ENCODE data around the gene MBP.

Gene MBP

DNA sequence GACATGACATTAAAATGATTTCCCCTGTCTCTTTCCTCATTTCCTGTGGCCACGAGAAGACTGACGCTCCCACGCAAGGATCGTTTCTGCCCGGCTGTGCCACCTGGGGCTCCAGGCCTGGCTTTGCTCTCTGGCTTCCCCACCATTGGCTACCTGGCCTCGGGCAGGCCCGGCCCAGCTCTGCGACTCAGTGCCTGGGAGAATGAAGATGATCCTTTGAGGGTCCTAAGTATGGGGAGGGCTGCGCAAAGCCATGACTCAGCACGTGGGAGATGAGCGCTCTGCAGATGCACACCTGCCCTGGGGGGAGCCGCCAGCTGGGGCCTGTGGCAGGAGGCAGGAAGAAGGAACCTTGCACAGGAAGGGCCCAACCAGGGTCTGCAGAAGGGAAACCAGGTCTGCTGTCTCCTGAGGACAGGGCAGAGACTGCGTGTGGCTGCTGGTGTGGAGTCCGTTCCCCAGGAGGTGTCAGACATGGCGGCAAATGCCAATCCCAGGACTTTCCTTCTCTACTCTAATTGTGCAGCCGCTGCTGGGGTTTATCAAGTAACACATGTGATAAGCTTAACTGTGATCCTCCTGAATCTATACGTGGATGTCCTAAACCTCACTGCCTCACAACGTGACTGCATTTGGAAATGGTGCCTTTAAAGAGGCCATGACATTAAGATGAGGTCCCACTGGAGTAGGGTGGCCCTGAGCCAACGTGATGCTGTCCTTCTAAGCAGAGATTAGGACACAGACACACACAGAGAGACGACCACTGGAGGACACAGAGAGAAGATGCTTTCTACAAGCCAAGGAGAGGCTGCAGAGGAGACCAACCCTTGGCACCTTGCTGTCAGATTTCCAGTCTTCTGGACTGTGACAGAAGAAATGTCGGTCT is 32.9 kb downstream of the MBP start:
- Histone ChIP-seq H3K4me1 (ENCODE audit: control insufficient read depth, insufficient read depth, low read length) (peaks cover 42% of the 10 kb centered on the region), H3K4me3 (ENCODE audit: low read length) (no peak overlapping the region), H3K36me3 (ENCODE audit: control insufficient read depth, insufficient read depth, low read length) (no peaks in the 10 kb centered on the region), H3K9ac (ENCODE audit: low read length) (no peak overlapping the region), H3K27me3 (ENCODE audit: control insufficient read depth, insufficient read depth, low read length) (no peaks in the 10 kb centered on the region), H3K9me3 (ENCODE audit: control insufficient read depth, low read length) (no peaks in the 10 kb centered on the region)

- H3K4me1 ChIP-seq (ENCODE audit: control insufficient read depth, insufficient read depth, low read length), result peaks cover 36% of the 10 kb centered on the region
- no peak overlapping the region for H3K4me3 ChIP-seq (ENCODE audit: low read length)
Observed at GRCh38 chr18:77098538-77099174, 33.9 kb downstream of the MBP start.

GRCh38 chr18:77098029-77098428 is 34.6 kb downstream of the MBP start:
- no peaks in the 10 kb centered on the region for H3K36me3 ChIP-seq (ENCODE audit: control insufficient read depth, insufficient read depth, low read length)
- H3K27me3 ChIP-seq (ENCODE audit: control insufficient read depth, insufficient read depth, low read length), result no peaks in the 10 kb centered on the region
- H3K4me3 ChIP-seq (ENCODE audit: low read length), result no peak overlapping the region
- H3K4me1 ChIP-seq (ENCODE audit: control insufficient read depth, insufficient read depth, low read length), result peaks cover 34% of the 10 kb centered on the region
- no peak overlapping the region for H3K9ac ChIP-seq (ENCODE audit: low read length)
- no peaks in the 10 kb centered on the region for H3K9me3 ChIP-seq (ENCODE audit: control insufficient read depth, low read length)

More at GRCh38 chr18:77098538-77099174, 33.9 kb downstream of the MBP start:
- H3K27me3 ChIP-seq (ENCODE audit: control insufficient read depth, insufficient read depth, low read length), result no peaks in the 10 kb centered on the region
- no peaks in the 10 kb centered on the region for H3K9me3 ChIP-seq (ENCODE audit: control insufficient read depth, low read length)
- no peaks in the 10 kb centered on the region for H3K36me3 ChIP-seq (ENCODE audit: control insufficient read depth, insufficient read depth, low read length)
- no peak overlapping the region for H3K9ac ChIP-seq (ENCODE audit: low read length)

DNA sequence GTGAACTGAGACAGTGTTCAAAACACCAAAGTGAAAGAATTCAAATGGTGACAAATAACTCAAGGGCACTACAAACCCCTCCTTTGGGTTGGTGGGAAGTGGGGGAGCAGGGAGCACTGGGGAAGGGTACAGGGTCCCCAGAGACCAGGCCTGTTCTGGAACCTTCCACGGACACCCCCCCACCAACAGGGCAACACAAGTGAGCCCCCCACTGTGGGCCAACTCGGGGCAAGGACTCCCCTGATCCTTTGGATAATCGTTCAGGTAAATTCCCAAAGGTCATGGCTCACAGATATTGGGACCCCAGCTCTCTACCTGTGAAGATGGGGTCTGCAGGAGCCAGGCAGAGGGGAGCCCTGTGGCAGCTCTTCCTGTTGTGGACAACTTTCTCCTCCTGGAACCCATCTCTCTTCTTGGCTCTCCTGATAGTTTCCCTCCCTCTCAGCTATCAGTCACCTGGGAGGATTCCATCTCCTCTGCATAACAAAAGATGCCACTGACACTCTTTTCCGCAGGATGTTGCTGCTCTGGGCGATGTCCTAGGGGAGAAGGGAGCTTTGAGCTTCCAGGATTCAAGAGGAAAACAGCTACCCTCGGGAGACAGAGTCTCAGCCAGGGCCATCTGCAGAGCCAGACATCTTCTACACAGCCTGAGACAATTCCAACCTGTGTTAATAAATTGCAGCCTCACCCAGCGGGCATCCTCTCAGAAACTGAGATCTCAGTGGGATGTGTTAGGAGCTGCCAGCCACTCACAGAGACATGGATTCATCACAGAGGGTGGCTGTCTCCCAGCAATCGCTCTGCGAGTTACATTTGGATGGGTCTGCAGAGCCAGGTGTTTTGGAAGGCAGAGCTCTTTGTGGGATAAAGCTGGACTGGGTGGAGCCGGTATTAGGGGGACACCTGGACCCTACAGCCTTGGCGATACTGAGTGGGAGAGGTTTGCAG is 35.4 kb downstream of the MBP start:
- Histone ChIP-seq H3K9me3 (ENCODE audit: control insufficient read depth, low read length) (no peaks in the 10 kb centered on the region), H3K36me3 (ENCODE audit: control insufficient read depth, insufficient read depth, low read length) (no peaks in the 10 kb centered on the region), H3K4me1 (ENCODE audit: control insufficient read depth, insufficient read depth, low read length) (peaks cover 28% of the 10 kb centered on the region), H3K27me3 (ENCODE audit: control insufficient read depth, insufficient read depth, low read length) (no peaks in the 10 kb centered on the region), H3K4me3 (ENCODE audit: low read length) (no peak overlapping the region), H3K9ac (ENCODE audit: low read length) (no peak overlapping the region)

GRCh38 chr18:77095391-77096371 is 36.9 kb downstream of the MBP start:
- Histone ChIP-seq H3K9ac (ENCODE audit: low read length) (no peak overlapping the region), H3K4me3 (ENCODE audit: low read length) (no peak overlapping the region), H3K4me1 (ENCODE audit: control insufficient read depth, insufficient read depth, low read length) (peaks cover 13% of the 10 kb centered on the region), H3K27me3 (ENCODE audit: control insufficient read depth, insufficient read depth, low read length) (no peaks in the 10 kb centered on the region), H3K36me3 (ENCODE audit: control insufficient read depth, insufficient read depth, low read length) (no peaks in the 10 kb centered on the region), H3K9me3 (ENCODE audit: control insufficient read depth, low read length) (no peaks in the 10 kb centered on the region)

GRCh38 chr18:77093586-77093985 is 39.0 kb downstream of the MBP start:
- H3K27me3 ChIP-seq (ENCODE audit: control insufficient read depth, insufficient read depth, low read length), result no peaks in the 10 kb centered on the region
- H3K9me3 ChIP-seq (ENCODE audit: control insufficient read depth, low read length), result no peaks in the 10 kb centered on the region
- H3K36me3 ChIP-seq (ENCODE audit: control insufficient read depth, insufficient read depth, low read length), result no peaks in the 10 kb centered on the region
- peaks cover 16% of the 10 kb centered on the region for H3K4me1 ChIP-seq (ENCODE audit: control insufficient read depth, insufficient read depth, low read length)
- H3K4me3 ChIP-seq (ENCODE audit: low read length), result no peak overlapping the region
- H3K9ac ChIP-seq (ENCODE audit: low read length), result no peak overlapping the region

GRCh38 chr18:77093067-77093430 is 39.5 kb downstream of the MBP start:
- Histone ChIP-seq H3K9ac (ENCODE audit: low read length) (no peak overlapping the region), H3K27me3 (ENCODE audit: control insufficient read depth, insufficient read depth, low read length) (no peaks in the 10 kb centered on the region), H3K4me3 (ENCODE audit: low read length) (no peak overlapping the region), H3K4me1 (ENCODE audit: control insufficient read depth, insufficient read depth, low read length) (peaks cover 14% of the 10 kb centered on the region), H3K9me3 (ENCODE audit: control insufficient read depth, low read length) (no peaks in the 10 kb centered on the region), H3K36me3 (ENCODE audit: control insufficient read depth, insufficient read depth, low read length) (no peaks in the 10 kb centered on the region)

GRCh38 chr18:77092104-77093066 is 40.2 kb downstream of the MBP start:
- H3K27me3 ChIP-seq (ENCODE audit: control insufficient read depth, insufficient read depth, low read length), result no peaks in the 10 kb centered on the region
- H3K4me1 ChIP-seq (ENCODE audit: control insufficient read depth, insufficient read depth, low read length), result peaks cover 20% of the 10 kb centered on the region
- H3K9me3 ChIP-seq (ENCODE audit: control insufficient read depth, low read length), result no peaks in the 10 kb centered on the region
- no peak overlapping the region for H3K4me3 ChIP-seq (ENCODE audit: low read length)
- H3K9ac ChIP-seq (ENCODE audit: low read length), result no peak overlapping the region
- H3K36me3 ChIP-seq (ENCODE audit: control insufficient read depth, insufficient read depth, low read length), result no peaks in the 10 kb centered on the region

GRCh38 chr18:77091366-77091765 is 41.2 kb downstream of the MBP start:
- H3K4me3 ChIP-seq (ENCODE audit: low read length), result no peak overlapping the region
- no peaks in the 10 kb centered on the region for H3K9me3 ChIP-seq (ENCODE audit: control insufficient read depth, low read length)
- no peaks in the 10 kb centered on the region for H3K36me3 ChIP-seq (ENCODE audit: control insufficient read depth, insufficient read depth, low read length)
- H3K4me1 ChIP-seq (ENCODE audit: control insufficient read depth, insufficient read depth, low read length), result peaks cover 30% of the 10 kb centered on the region
- no peaks in the 10 kb centered on the region for H3K27me3 ChIP-seq (ENCODE audit: control insufficient read depth, insufficient read depth, low read length)
- H3K9ac ChIP-seq (ENCODE audit: low read length), result no peak overlapping the region

DNA sequence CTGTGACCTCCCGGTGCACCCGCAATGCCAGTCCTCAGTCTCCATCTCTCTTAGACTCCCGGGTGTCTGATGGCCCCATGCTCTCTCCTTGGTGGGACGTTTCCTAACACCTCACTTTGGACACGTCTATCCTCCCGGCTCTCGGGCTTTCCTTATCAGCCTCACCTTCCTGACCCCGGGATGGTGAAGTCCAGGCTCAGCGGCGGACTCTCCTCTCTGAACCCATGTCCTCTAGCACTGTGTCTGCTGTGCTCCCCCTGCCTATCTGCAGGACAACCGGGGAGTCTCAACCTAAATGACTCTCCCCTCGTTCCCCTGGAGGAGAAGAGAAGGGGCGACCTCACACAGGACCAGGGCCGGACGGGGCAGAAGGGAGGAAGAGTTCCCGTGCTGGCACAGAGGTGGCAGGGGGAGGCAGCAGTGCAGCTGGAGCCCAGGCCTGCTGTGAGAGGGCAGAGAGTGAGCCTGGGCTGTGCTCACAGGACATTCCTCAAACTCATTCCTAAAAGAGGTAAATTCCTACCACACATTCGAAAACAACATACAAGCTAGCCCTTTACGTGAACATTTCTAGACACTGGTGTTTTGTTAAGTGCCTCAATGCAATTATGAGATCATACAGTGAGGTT is 41.9 kb downstream of the MBP start:
- Histone ChIP-seq H3K9me3 (ENCODE audit: control insufficient read depth, low read length) (no peaks in the 10 kb centered on the region), H3K27me3 (ENCODE audit: control insufficient read depth, insufficient read depth, low read length) (no peaks in the 10 kb centered on the region), H3K4me1 (ENCODE audit: control insufficient read depth, insufficient read depth, low read length) (peaks cover 33% of the 10 kb centered on the region), H3K4me3 (ENCODE audit: low read length) (no peak overlapping the region), H3K9ac (ENCODE audit: low read length) (no peak overlapping the region), H3K36me3 (ENCODE audit: control insufficient read depth, insufficient read depth, low read length) (no peaks in the 10 kb centered on the region)

Data from mucosa of stomach (tissue), 1 donor.